ENCODE results near the gene STK10. TPM values are rescaled to one million over a fixed set of nuclear protein-coding genes. Genes with fewer than 3 reads are reported as not detected.

Gene STK10
- polyA plus RNA-seq, 1 of the 3 experiments (the other 2 are of a cell fraction): 11.0 TPM

DNA sequence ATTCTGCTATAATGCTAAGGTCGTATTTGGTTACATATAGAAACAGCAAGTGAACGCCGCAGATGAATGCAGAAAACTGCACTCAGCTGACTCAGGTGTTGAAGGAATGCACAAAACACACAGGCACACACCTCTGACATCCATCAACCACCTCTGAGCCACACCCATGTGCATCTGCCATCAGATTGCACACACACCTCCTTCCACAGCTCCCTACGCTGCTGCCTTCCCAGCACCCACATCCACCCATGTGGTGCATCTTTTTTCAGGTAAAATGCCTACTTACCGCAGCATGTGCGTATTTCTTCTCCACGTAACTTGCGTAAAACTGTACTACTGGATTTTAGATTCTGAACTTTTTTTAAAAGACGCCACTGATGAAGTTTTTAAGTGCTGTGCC, 7.1 kb downstream of the STK10 start:
- 97% methylated on average over 9 of the region's 9 CpGs for WGBS (ENCODE audit: low lambda C conversion rate)
- peaks cover 95% of the 10 kb centered on the region for H3K79me2 ChIP-seq (ENCODE audit: insufficient read depth)
- POLR2A ChIA-PET: no interaction called here

More for the DNA sequence above, 7.1 kb downstream of the STK10 start:
- TF ChIP-seq, protein P1, sequence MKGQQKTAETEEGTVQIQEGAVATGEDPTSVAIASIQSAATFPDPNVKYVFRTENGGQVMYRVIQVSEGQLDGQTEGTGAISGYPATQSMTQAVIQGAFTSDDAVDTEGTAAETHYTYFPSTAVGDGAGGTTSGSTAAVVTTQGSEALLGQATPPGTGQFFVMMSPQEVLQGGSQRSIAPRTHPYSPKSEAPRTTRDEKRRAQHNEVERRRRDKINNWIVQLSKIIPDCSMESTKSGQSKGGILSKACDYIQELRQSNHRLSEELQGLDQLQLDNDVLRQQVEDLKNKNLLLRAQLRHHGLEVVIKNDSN (IDR thresholded peaks at IDR 0.05; ENCODE audit: borderline replicate concordance, low read depth): no peak
- TF ChIP-seq, protein P2, sequence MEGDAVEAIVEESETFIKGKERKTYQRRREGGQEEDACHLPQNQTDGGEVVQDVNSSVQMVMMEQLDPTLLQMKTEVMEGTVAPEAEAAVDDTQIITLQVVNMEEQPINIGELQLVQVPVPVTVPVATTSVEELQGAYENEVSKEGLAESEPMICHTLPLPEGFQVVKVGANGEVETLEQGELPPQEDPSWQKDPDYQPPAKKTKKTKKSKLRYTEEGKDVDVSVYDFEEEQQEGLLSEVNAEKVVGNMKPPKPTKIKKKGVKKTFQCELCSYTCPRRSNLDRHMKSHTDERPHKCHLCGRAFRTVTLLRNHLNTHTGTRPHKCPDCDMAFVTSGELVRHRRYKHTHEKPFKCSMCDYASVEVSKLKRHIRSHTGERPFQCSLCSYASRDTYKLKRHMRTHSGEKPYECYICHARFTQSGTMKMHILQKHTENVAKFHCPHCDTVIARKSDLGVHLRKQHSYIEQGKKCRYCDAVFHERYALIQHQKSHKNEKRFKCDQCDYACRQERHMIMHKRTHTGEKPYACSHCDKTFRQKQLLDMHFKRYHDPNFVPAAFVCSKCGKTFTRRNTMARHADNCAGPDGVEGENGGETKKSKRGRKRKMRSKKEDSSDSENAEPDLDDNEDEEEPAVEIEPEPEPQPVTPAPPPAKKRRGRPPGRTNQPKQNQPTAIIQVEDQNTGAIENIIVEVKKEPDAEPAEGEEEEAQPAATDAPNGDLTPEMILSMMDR (IDR thresholded peaks at IDR 0.05): no peak
- no peak for TF ChIP-seq SIN3A (IDR thresholded peaks at IDR 0.05; ENCODE audit: borderline replicate concordance, low read depth, low read length)
- no peak for TF ChIP-seq RXRA (IDR thresholded peaks at IDR 0.05; ENCODE audit: borderline replicate concordance, low read depth)
- no peak for TF ChIP-seq FOXM1 (IDR thresholded peaks at IDR 0.05; ENCODE audit: low read depth)
- TF ChIP-seq, protein P3, sequence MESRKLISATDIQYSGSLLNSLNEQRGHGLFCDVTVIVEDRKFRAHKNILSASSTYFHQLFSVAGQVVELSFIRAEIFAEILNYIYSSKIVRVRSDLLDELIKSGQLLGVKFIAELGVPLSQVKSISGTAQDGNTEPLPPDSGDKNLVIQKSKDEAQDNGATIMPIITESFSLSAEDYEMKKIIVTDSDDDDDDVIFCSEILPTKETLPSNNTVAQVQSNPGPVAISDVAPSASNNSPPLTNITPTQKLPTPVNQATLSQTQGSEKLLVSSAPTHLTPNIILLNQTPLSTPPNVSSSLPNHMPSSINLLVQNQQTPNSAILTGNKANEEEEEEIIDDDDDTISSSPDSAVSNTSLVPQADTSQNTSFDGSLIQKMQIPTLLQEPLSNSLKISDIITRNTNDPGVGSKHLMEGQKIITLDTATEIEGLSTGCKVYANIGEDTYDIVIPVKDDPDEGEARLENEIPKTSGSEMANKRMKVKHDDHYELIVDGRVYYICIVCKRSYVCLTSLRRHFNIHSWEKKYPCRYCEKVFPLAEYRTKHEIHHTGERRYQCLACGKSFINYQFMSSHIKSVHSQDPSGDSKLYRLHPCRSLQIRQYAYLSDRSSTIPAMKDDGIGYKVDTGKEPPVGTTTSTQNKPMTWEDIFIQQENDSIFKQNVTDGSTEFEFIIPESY (IDR thresholded peaks at IDR 0.05; ENCODE audit: borderline replicate concordance, low read depth): no peak
- no peak for TF ChIP-seq POLR2AphosphoS5 (IDR thresholded peaks at IDR 0.05; ENCODE audit: low read depth, low read length)
- TF ChIP-seq NFIC (IDR thresholded peaks at IDR 0.05; ENCODE audit: borderline replicate concordance): no peak
- no peak for TF ChIP-seq EP300 (IDR thresholded peaks at IDR 0.05; ENCODE audit: borderline replicate concordance in 1 of 2, low read depth in 1 of 2, low read length in 1 of 2)
- no peak for TF ChIP-seq SMC3 (IDR thresholded peaks at IDR 0.05; ENCODE audit: low read depth, low read length)
- no peak for TF ChIP-seq TEAD4 (IDR thresholded peaks at IDR 0.05; ENCODE audit: borderline replicate concordance, insufficient read depth)
- no peak for TF ChIP-seq NRF1 (IDR thresholded peaks at IDR 0.05; ENCODE audit: low read depth, low read length)
- no peak for TF ChIP-seq TCF12 (IDR thresholded peaks at IDR 0.05)
- no peak for TF ChIP-seq GABPA (IDR thresholded peaks at IDR 0.05; ENCODE audit: low read depth)
- TF ChIP-seq FOSL2 (IDR thresholded peaks at IDR 0.05; ENCODE audit: borderline replicate concordance, low read depth): no peak
- TF ChIP-seq, protein P4, sequence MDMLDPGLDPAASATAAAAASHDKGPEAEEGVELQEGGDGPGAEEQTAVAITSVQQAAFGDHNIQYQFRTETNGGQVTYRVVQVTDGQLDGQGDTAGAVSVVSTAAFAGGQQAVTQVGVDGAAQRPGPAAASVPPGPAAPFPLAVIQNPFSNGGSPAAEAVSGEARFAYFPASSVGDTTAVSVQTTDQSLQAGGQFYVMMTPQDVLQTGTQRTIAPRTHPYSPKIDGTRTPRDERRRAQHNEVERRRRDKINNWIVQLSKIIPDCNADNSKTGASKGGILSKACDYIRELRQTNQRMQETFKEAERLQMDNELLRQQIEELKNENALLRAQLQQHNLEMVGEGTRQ (IDR thresholded peaks at IDR 0.05; ENCODE audit: borderline replicate concordance, low read depth, low read length): no peak
- TF ChIP-seq, protein P5, sequence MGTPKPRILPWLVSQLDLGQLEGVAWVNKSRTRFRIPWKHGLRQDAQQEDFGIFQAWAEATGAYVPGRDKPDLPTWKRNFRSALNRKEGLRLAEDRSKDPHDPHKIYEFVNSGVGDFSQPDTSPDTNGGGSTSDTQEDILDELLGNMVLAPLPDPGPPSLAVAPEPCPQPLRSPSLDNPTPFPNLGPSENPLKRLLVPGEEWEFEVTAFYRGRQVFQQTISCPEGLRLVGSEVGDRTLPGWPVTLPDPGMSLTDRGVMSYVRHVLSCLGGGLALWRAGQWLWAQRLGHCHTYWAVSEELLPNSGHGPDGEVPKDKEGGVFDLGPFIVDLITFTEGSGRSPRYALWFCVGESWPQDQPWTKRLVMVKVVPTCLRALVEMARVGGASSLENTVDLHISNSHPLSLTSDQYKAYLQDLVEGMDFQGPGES (IDR thresholded peaks at IDR 0.05; ENCODE audit: low read depth, low read length): no peak
- no peak for TF ChIP-seq CHD2 (IDR thresholded peaks at IDR 0.05; ENCODE audit: low read length, partially characterized antibody)
- no peak overlapping the region for H3K4me3 ChIP-seq (ENCODE audit: low read depth in 2 of 2, low read length in 1 of 2)
- no peak overlapping the region for H3K27ac ChIP-seq (ENCODE audit: low read depth in 2 of 2, low read length in 1 of 2)
- CTCF ChIA-PET: interaction anchor here (3.5 kb wide), 1 partner anchor 7 kb away, joined by 14 read pairs; the partner anchor contains the start of gene STK10
- DNase-seq: no peak
- H3K27me3 ChIP-seq (ENCODE audit: insufficient read depth): no peaks in the 10 kb centered on the region
- H3K4me1 ChIP-seq (ENCODE audit: control insufficient read depth in 1 of 2, insufficient read depth in 2 of 2, low read depth in 1 of 2, low read length in 1 of 2): no peaks in the 10 kb centered on the region; a peak in 1 of 4 replicates
- no peaks in the 10 kb centered on the region for H3K9me2 ChIP-seq
- H3K9me3 ChIP-seq: no peaks in the 10 kb centered on the region
- no peak overlapping the region for H3K9ac ChIP-seq
- no peaks in the 10 kb centered on the region for H3F3A ChIP-seq (replicated peaks; ENCODE audit: insufficient read depth)
- no peak overlapping the region for H2AFZ ChIP-seq (ENCODE audit: low read depth)
- H3K36me3 ChIP-seq (replicated peaks in 1 of 2; ENCODE audit: control insufficient read depth in 1 of 2, insufficient read depth in 2 of 2, low read length in 1 of 2): peaks cover 0 to 4% of the 10 kb centered on the region in 2 experiments
- H3K4me2 ChIP-seq: no peak overlapping the region
- peaks cover 17% of the 10 kb centered on the region; the same call in 1 of the 2 replicates for H4K20me1 ChIP-seq (ENCODE audit: insufficient read depth)
